GM18520 (cell line): Measurements from ENCODE around the gene NIPAL3.

Source experiments
- ATAC-seq: cut with Tn5 transposase; IDR thresholded peaks from one replicate; pipeline ENCODE4 v1.9.1; 2021; ENCODE audit not compliant: unreplicated experiment

NIPAL3 gene

DNA sequence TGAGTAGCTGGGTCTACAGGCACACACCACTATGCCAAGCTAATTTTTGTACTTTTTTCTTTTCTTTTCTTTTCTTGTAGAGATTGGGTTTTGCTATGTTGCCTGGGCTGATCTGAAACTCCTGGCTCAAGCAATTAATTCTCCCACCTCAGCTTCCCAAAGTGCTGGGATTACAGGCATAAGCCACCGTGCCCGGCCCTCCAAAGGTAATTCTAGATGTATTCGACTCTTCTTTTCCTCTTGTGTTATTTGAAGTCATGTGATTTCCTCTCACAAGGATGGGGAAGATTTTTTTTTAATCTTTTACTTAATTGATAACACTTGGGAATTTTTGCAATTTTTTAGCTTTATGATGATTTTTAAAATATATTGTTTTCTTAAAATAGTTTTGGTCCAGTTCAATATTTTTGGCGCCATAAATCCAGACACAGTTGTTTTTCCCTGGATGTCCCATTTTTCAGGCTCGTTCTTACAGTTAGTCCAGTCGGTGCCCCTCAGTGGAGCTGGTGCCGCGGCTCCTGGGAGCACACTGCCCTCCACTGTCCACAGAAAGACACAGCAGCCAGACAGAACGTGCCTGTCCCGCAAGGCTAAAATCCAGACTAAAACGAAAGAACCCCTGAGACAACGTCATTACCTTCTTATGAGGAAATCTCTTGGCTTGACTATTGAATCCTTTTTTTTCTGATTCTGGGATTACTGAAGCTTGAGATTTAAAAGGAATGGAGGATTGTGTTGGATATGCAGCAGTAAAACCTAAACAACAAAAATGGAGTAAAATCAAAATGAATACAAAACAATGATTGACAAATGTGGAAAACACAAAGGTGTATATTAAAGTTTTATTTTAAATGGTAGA lies 24.4 kb upstream of the NIPAL3 start:
- peak; percentile 27 for ATAC-seq

GRCh38 chr1:24391882-24392603 lies 23.6 kb upstream of the NIPAL3 start:
- peak; percentile 65 for ATAC-seq

- ATAC-seq = no peak
These were observed 23.0 kb upstream of the NIPAL3 start for GRCh38 chr1:24392604-24392946.

DNA sequence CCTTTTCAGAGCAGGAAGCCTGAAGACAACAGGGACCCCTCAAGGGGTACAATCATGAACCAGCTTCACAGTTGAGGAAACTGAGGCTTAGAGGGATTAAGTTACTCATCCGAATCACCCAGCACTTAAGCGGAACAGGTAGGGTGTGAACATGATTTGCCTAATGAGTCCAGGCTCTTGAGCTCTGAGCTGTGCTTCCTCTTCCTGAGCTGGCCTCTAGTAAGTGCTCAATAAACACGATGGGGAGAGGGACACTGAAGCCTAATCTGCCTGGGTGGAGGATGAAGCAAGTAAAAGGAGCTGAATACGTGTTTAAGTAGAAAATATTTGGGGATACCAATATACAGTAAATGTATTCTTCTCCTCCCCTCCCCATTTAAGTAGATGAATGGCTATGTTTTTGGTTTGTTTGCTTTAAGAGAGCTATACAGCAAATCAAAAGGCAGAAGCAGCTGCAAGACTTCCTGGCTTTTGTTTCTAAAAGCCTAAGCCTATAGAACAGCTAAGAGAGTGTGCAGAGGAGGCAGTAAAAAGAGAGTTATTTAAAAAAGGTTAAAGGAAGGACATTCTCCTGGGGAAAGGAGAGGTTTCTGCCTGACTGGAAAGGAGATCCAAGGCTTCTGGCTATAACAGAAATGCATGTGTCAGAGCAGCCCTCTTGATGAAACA lies 22.5 kb upstream of the NIPAL3 start:
- ATAC-seq = no peak

GRCh38 chr1:24393892-24394291 lies 21.7 kb upstream of the NIPAL3 start:
- ATAC-seq = no peak

- ATAC-seq = no peak
These were observed 15.5 kb upstream of the NIPAL3 start for GRCh38 chr1:24400065-24400464.

DNA sequence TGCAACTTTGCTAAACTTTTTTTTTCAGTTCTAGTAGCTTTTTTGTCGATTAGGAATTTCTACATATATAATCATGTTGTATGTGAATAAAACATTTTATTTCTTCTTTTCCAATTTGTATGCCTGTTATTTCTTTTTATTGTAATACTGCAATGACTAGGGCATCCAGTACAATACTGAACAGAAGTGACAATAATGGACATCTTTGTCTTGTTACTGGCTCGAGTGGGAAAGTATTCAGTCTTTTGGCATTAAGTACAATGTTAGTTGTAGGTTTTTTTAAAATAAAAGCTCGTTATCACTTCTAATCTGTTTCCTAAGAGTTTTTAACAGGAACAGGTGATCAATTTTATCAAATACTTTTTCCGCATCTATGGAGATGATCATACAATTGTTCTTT lies 11.8 kb upstream of the NIPAL3 start:
- no peak for ATAC-seq

GRCh38 chr1:24406788-24407187 lies 8.8 kb upstream of the NIPAL3 start:
- no peak for ATAC-seq

GRCh38 chr1:24409535-24409934 lies 6.1 kb upstream of the NIPAL3 start:
- no peak for ATAC-seq

- ATAC-seq = no peak
These were observed 4.9 kb upstream of the NIPAL3 start for GRCh38 chr1:24410750-24411149.

DNA sequence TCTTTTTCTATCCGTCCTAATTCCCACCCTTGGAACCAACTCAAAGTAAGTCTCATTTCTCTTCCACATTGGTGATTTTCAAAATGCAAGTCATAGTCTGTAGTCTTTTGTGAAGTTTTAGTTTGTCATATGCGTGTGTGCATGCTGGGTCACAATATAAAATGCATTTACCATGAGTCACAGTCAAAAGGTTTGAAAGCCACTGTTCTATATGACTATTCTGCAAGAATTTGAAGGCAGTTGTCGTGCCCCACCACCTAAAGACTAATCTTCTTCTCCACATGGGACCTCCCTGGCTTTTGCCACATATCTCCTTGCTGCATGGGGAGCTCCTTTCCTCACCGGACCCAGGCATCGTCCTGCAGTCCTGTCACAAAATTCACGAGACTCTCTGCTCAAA lies 3.6 kb upstream of the NIPAL3 start:
- no peak for ATAC-seq

DNA sequence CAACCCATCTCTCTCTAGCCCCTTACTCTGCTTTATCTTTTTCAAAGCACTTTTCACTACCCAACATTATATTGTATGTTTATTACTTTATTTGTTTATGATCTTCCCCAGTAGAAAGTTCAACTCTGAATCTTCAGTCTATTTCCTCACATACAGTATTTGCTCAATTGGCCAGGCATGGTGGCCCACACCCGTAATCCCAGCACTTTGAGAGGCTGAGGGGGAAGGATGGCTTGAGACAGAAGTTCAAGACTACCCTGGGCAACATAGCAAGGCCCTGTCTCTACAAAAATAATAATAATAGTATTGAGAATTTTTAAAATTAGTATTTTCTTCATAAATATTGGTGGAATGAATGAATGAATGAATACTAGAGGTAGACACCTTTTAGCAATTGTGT lies 3.2 kb upstream of the NIPAL3 start:
- no peak for ATAC-seq

GRCh38 chr1:24413350-24414163 lies 2.0 kb upstream of the NIPAL3 start, which contains the start of gene STPG1:
Gene STPG1 (minus strand): TSS chr1:24413782. CDS start chr1:24401388, 12,394 bp downstream.
- no peak for ATAC-seq

DNA sequence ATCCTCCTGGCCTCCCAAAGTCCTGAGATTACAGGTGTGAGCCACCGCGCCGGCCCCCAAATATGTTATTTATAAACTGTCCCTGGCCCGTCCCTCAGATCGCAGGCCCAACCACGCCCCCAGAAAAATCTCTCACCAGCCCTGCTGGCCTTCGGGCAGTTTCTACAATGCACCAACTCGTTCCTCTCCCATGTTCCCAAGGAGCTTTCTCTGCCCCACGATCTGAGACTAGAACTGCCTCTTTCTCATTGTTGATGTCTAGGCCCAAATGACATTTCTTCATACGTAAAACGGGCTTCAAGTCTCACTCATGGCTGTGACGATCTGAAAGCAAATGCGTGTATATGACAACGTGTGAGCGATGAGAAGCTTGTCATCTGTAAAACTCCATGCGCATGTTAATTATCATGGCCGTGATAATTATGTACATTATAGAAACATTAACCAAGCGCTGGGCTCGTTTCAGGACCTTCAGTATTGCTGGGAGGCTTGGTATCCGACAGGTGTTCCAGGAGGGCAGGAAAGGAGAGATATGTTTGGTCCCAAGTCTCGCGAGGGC lies 748 bp upstream of the NIPAL3 start:
- no peak for ATAC-seq

GRCh38 chr1:24415910-24416665 lies 486 bp downstream of the NIPAL3 start:
- ATAC-seq = no peak

GRCh38 chr1:24416666-24417391 lies 1.2 kb downstream of the NIPAL3 start:
- ATAC-seq = no peak

DNA sequence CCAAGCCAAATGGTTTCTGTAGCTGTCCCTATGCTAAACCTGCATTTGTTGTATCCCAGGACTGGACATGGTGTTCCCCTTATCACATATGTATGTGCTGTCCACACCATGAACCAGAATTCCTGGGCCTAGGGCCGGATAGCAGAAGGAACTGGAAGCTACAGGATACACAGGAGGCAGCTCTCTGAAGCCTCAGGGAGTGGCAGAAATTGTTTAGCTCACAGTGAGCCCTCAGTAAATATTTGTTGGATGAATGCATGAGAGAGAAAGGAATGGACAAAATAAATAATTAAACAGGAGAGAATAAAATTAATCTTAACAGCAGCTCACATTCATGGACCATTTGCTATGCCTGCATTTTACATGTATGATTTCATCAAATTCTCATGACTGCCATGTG lies 2.1 kb downstream of the NIPAL3 start:
- ATAC-seq = no peak

DNA sequence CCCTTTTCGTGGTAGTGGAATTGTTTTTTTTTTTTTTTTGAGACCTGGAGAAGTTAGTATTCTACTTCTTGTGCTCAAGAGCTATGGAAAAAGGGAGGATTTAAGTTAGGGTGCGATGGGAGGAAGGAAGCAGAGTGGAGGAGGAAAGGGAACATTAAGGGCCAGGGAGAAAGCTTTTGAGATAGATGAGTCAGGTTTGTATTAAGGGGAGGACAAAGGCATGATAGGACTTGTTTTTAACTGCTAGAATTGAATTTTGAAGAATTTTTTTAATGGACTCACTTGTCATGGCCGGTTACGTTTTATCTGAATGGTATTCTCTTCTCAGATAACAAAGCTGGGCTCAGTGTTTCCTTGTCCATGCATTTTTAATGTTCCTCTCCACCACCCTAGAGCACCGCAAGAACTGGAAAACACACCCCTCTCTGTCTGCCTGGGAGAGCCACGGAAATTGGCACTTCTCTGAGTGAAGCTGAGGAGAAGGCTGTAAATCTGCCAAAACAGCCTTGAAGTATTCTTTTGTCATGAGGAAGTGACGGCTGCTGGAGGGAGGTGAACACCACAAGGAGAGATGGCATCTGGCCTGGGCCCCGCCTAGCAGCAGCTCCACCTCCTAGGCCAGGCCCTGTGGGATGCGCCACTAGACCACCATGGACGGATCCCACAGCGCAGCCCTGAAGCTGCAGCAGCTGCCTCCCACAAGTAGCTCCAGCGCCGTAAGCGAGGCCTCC lies 3.5 kb downstream of the NIPAL3 start:
- ATAC-seq = no peak

DNA sequence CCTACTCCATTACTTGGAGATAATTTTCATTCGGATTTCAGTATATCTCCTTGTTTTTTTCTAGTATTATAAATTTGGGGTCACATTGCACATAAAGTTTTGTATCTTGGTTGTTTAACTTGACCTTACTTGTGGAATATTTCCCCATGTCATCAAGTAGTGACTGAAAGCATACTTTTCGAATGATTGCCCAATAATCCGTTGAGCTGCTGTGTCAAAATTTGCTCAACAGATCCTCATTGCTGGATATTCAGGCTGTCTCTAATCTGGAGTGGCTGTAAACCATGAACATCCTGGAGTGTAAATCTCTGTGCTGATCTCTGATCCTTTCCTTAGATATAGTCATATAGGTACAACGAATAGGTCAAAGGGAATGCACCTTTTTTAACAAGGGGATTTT lies 4.9 kb downstream of the NIPAL3 start:
- no peak for ATAC-seq
